Midbrain (tissue), 1 donor: ENCODE data around the gene RAB3IL1.
"Not testable (repeated sequence)": the region's sequence is repeated elsewhere in the genome, so short reads cannot be mapped to it uniquely, and the experiment has no call there.

Experiments used
- DNase-seq: peaks from one replicate; lab custom pipeline; 2025; lab: John Stamatoyannopoulos, UW

The RAB3IL1 gene

DNA sequence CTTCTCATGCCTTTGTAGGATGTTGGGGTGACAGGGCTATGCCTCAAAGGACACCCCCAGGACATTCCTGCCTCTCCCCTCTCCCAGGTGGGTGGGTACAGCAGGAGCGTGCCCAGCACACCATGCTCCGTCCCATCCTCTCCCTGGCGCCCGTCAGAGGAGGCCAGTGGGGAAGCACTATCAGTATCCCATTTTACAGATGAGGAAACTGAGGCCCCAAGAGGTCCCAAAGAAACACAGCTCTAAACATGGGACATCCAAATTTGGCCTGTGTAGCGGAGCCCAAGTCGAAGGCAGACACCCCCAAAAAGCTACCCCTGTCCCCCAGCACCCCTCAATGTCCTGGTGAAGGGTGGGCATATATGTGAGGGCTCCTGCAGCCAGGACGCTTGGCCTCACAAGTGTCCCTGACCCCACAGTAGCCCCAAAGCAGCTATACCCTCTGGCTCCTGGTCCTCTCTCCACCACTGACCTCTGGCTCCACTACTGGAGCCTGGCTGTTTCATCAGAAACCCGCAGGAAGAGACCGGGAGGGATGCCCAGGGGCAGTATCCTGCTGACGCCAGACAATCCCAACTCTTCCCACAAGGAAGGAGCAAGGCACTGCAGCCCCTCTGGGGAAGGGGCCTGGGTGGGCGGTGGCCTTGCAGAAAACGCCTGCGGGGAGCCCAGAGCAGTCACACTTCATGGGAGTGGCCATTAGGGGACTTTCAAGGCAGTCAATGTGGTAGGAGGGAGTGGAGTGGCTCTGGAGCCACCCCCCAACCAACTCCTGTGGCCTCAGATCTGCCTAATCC lies 31.4 kb downstream of the RAB3IL1 start:
- DNase-seq, result no peak

GRCh38 chr11:61885166-61885778 lies 32.1 kb downstream of the RAB3IL1 start:
- DNase-seq, result no peak

DNA sequence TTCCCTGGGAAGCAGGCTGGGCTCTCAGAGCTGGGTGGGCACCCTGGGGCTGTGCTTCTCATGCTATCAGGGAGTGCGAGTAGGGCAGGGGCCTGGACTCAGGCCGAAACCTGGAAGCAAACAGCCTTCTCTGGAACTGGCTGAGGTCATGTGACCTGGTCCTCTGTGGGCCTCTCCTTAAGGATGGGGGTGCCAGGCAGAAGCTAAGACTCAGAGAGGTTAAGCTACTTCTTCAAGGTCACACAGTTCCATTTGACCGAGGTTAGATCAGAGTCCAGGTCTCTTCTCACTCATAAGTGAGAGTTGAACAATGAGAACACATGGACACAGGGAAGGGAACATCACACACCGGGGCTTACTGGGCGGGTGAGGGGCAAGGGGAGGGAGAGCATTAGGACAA lies 33.4 kb downstream of the RAB3IL1 start:
- no peak for DNase-seq

DNA sequence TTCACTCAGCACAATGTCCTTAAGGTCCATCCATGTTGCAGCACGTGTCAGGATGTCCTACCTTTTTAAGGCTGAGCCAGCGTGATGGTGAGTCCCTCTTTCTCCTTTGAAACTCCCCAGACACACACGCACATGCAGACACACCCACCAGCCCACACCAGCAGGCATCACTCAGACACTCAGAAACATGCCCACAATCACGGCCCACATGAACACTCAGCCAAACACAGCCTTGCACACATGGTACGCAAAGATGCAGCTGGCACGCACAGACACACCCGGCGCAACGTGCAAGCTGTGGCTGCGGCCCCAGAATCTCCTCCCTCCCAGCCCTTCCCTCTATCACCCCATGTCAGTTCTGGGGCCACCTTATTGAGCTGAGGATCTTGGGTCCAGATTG lies 34.0 kb downstream of the RAB3IL1 start:
- DNase-seq, result no peak

DNA sequence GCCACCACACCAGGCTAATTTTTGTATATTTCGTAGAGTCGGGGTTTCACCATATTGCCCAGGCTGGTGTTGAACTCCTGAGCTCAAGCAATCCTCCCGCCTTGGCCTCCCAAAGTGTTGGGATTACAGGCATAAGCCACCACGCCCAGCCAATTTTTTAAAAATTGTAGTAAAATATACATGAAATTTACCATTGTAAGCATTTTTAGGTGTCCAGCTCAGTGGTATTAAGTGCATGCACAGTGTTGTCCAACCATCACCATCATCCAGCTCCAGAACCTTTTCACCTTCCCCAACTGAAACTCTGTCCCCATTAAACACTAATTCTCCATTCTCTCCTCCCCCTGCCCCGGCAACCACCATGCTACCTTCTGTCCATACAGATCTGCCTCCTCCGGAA lies 34.5 kb downstream of the RAB3IL1 start:
- no peak for DNase-seq

DNA sequence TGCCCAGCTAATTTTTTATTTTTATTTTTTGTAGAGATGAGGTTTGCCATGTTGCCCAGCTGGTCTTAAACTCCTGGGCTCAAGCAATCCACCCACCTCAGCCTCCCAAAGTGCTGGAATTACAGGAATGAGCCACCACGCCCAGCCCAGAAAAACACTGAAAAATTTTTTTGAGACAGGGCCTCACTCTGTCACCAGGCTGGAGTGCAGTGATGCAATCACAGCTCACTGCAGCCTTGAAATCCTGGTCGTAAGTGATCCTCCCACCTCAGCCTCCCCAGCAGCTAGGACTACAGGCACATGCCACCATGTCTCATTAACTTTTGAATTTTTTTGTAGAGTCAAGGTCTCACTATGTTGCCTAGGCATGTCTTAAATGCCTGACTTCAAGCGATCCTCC lies 35.1 kb downstream of the RAB3IL1 start:
- not testable (repeated sequence) for DNase-seq

DNA sequence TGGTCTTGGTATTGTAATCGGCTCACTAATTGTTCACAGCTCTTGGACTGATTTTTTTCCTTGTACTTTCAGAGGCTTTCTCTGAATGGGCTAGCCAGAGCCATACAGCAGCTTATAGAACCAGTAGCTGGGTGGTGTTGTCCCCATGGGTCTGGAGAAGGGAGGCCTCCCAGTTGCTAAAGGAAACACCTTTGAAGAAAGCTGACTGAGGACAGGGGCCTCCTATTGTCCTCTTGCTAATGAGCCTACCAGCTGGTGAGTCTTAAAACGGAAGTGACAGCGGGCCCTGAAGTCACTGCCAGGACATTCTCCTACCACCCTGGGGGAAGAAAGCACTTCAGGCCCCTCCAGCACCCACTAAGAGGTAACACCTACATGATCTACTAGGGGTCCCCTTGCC lies 36.0 kb downstream of the RAB3IL1 start:
- DNase-seq, result no peak

GRCh38 chr11:61880454-61880853 lies 36.9 kb downstream of the RAB3IL1 start:
- DNase-seq, result no peak

DNA sequence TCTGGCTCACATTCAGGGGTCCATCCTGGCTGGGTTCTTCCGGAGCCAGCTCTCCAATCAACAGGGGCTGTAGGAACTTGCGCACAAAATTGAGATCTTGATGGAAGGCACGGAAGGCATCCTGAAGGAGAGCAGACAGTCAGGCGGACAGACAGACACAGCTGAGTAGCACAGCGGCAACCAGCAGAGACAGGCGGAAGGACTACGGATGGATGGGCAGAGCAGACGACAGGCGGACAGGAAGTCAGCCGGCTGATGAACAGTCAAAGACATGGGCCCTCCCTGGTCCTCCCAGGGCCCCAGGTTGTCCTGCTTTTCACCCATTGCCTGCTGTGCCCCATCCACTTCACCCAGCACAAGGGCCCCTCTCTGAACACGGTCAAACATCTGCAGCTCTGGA lies 37.3 kb downstream of the RAB3IL1 start:
- DNase-seq, result no peak

- no peak for DNase-seq
These were observed 38.2 kb downstream of the RAB3IL1 start for GRCh38 chr11:61879152-61879551.

- no peak for DNase-seq
These were observed 41.7 kb downstream of the RAB3IL1 start for GRCh38 chr11:61875698-61876097.

GRCh38 chr11:61874853-61875252 lies 42.5 kb downstream of the RAB3IL1 start:
- DNase-seq, result no peak

DNA sequence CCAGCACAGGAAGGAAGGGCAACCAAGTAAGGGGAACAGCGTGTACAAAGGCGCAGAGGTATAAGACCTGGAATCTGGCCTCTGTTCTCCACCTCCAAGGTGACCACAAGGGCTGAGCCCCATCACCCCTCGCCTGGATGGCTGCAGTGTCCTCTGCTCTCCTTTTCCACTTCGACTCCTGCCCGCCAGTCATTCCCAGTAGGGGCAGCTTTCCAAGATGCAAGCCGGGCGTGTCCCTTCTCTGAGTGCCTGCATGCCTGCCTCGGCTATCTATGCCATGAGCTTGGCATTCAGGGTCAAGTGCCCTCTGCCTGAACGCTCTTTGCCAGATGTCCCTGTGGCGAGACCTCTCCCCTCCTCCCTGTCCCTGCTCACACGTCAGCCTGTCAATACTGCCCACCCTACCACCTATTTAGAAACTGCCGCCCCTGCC lies 43.0 kb downstream of the RAB3IL1 start:
- no peak for DNase-seq

DNA sequence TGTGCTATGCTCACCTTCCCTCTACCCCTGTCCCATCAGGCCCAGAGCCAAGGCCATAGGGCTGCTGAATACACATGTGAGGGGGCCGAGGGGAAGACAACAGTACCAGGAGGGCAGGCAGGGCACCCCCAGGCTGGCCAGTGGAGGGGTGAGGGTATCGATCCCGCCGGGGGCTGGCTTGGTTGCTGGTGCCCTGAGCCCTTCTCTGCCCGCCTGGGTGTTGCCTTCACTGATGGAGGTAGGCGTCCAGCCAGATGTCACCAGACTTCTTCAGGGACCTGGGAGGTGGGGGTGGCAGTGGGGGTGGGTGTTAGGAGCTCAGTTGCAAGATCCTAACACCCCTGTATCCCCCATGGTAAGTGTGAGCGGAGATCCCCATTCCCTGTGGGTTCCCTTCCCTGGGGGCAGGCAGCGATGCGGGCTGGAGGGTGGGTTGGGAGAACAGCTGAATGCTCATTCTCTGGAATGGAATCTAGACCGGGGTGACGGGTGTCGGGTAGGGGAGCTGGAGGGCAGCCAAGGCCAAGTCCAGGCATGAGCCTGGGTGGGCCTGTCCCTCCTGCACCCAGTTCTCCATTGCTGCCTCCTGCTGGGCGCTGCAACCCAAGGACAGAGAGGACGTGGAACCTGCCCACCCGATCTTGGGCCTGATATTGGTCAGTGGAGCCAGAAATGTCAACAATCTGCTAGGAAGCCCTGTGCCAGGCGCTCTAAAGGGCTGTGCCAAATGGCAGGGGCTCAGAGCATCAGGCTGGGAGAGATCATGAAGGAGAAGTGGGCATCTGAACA lies 43.6 kb downstream of the RAB3IL1 start:
- DNase-seq, result no peak

- no peak for DNase-seq
These were observed 44.3 kb downstream of the RAB3IL1 start for GRCh38 chr11:61872935-61873565.

GRCh38 chr11:61871158-61871597 lies 46.2 kb downstream of the RAB3IL1 start:
- peak; percentile 86 for DNase-seq

- DNase-seq, result no peak
These were observed 46.8 kb downstream of the RAB3IL1 start for GRCh38 chr11:61870541-61871031.

- no peak for DNase-seq
These were observed 47.5 kb downstream of the RAB3IL1 start for GRCh38 chr11:61869708-61870451.

- DNase-seq, result no peak
These were observed 48.0 kb downstream of the RAB3IL1 start for GRCh38 chr11:61869429-61869707.

GRCh38 chr11:61868571-61869428 lies 48.6 kb downstream of the RAB3IL1 start:
- no peak for DNase-seq

- DNase-seq, result no peak
These were observed 50.4 kb downstream of the RAB3IL1 start for GRCh38 chr11:61866958-61867343.
